ENCODE results near the gene RANBP1.

The RANBP1 gene

GRCh38 chr22:20089226-20089976 is 26.5 kb upstream of the RANBP1 start:
- no peak for DNase-seq

GRCh38 chr22:20089977-20090729 is 25.8 kb upstream of the RANBP1 start:
- DNase-seq = peak; percentile 2 to 27

GRCh38 chr22:20090730-20091240 is 25.1 kb upstream of the RANBP1 start:
- DNase-seq = no peak

GRCh38 chr22:20091690-20092476 is 24.0 kb upstream of the RANBP1 start:
- DNase-seq = no peak

- DNase-seq = no peak
Observed at GRCh38 chr22:20092477-20092854, 23.4 kb upstream of the RANBP1 start.

- no peak for DNase-seq
Observed at GRCh38 chr22:20093418-20094196, 22.3 kb upstream of the RANBP1 start.

- DNase-seq = no peak
Observed at GRCh38 chr22:20094197-20094807, 21.6 kb upstream of the RANBP1 start.

- no peak for DNase-seq
Observed at GRCh38 chr22:20095521-20095920, 20.4 kb upstream of the RANBP1 start.

- DNase-seq = no peak
Observed at GRCh38 chr22:20096574-20097420, 19.1 kb upstream of the RANBP1 start.

GRCh38 chr22:20099099-20099711 is 16.7 kb upstream of the RANBP1 start:
- no peak for DNase-seq

- no peak for DNase-seq
Observed at GRCh38 chr22:20101638-20102037, 14.3 kb upstream of the RANBP1 start.

- DNase-seq = no peak
Observed at GRCh38 chr22:20102203-20102780, 13.6 kb upstream of the RANBP1 start.

GRCh38 chr22:20105456-20106204 is 10.3 kb upstream of the RANBP1 start:
- no peak for DNase-seq

- no peak for DNase-seq
Observed at GRCh38 chr22:20106205-20106848, 9.6 kb upstream of the RANBP1 start.

- DNase-seq = no peak
Observed at GRCh38 chr22:20106849-20107237, 9.1 kb upstream of the RANBP1 start.

GRCh38 chr22:20107471-20107901 is 8.4 kb upstream of the RANBP1 start:
- DNase-seq = no peak

- DNase-seq = no peak
Observed at GRCh38 chr22:20107951-20108756, 7.8 kb upstream of the RANBP1 start.

- no peak for DNase-seq
Observed at GRCh38 chr22:20108757-20109230, 7.1 kb upstream of the RANBP1 start.
